ENCODE data around the gene CSF2RB. TPM values are rescaled to one million over a fixed set of nuclear protein-coding genes. Genes with fewer than 3 reads are reported as not detected.

CSF2RB gene
- total RNA-seq, 1 experiment from 2014 or later: not detected

DNA sequence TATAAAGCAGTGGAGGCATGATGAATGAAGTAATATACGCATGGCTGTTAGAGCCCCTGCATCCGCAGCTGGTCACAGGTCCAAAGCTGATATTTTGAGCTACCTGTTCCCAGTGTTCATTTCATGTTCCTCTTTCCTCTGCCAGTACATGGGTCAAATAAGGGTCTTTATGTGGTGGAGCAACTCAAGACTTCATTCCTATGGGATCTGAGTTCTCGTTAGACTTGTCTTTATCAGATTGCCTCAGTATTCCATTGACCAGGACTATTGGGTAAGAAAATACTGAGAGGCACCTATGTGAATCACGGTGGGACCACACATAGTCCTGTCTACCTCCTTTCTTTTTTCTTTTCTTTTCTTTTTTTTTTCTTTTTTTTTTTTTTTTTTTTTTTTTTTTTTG lies 27.4 kb upstream of the CSF2RB start:
- Histone ChIP-seq H3K27ac (ENCODE audit: insufficient read length, low read depth, low read length) (no peak overlapping the region), H3K9ac (ENCODE audit: extremely low read depth, insufficient read length, low read length) (no peak overlapping the region), H3K27me3 (ENCODE audit: insufficient read depth, low read length) (no peaks in the 10 kb centered on the region), H3K79me1 (ENCODE audit: insufficient read depth, low read depth, low read length, poor library complexity, severe bottlenecking) (no peaks in the 10 kb centered on the region), H3K23ac (ENCODE audit: insufficient read length, low read depth, low read length) (no peak overlapping the region), H2BK120ac (ENCODE audit: low read depth, low read length, poor library complexity, severe bottlenecking) (no peak overlapping the region), H2AK5ac (ENCODE audit: insufficient read length, low read length) (no peak overlapping the region), H4K8ac (replicated peaks; ENCODE audit: insufficient read length, low read depth, low read length) (no peak overlapping the region), H3K9me3 (ENCODE audit: control insufficient read depth, low read depth, low read length) (no peaks in the 10 kb centered on the region), H3K4me1 (ENCODE audit: insufficient read depth, low read length) (no peaks in the 10 kb centered on the region), H3K14ac (ENCODE audit: insufficient read depth, low read length) (no peak overlapping the region), H3K4me2 (ENCODE audit: insufficient read depth, insufficient read length, low read length) (no peak overlapping the region), H3T11ph (ENCODE audit: low read length) (no peak overlapping the region), H4K5ac (ENCODE audit: insufficient read length, low read depth, low read length) (no peak overlapping the region), H2BK15ac (ENCODE audit: low read depth, low read length) (no peak overlapping the region), H3K56ac (ENCODE audit: insufficient read length, low read depth, low read length) (no peak overlapping the region), H4K20me1 (ENCODE audit: control insufficient read depth, insufficient read depth, insufficient read length) (no peaks in the 10 kb centered on the region), H3K18ac (ENCODE audit: insufficient read length, low read depth, low read length) (no peak overlapping the region), H3K23me2 (ENCODE audit: insufficient read length, low read depth, low read length, poor library complexity, severe bottlenecking) (no peaks in the 10 kb centered on the region), H2AFZ (ENCODE audit: low read length) (no peak overlapping the region), H2BK5ac (ENCODE audit: insufficient read length, low read length) (no peak overlapping the region), H3K79me2 (ENCODE audit: insufficient read depth, low read length) (no peaks in the 10 kb centered on the region), H2BK12ac (ENCODE audit: insufficient read length, low read depth, low read length) (no peak overlapping the region), H2BK20ac (ENCODE audit: low read depth, low read length, poor library complexity, severe bottlenecking) (no peak overlapping the region), H4K91ac (ENCODE audit: insufficient read length, low read depth, low read length) (no peak overlapping the region), H3K4ac (ENCODE audit: low read depth, low read length) (no peak overlapping the region)
- Mint-ChIP-seq H3K27ac (no peak overlapping the region), H3K9me3 (peaks cover 11 to 15% of the 10 kb centered on the region in 2 experiments), H3K4me1 (peaks cover 0 to 8% of the 10 kb centered on the region in 2 experiments; a peak in 2 of 4 replicates), H3K36me3 (ENCODE audit: insufficient read depth in 1 of 3, low read depth in 3 of 3) (peaks cover 0 to 13% (median 2%) of the 10 kb centered on the region in 3 experiments; a peak in 4 of 7 replicates), H3K4me3 (no peak overlapping the region), H3K27me3 (ENCODE audit: low read depth) (peaks cover 18% of the 10 kb centered on the region)
- no peak for DNase-seq
- WGBS (ENCODE audit: extremely low coverage, insufficient read length, low lambda C conversion rate): no CpG with 5 or more reads among the region's 4 CpGs
- TF ChIP-seq, protein P1, sequence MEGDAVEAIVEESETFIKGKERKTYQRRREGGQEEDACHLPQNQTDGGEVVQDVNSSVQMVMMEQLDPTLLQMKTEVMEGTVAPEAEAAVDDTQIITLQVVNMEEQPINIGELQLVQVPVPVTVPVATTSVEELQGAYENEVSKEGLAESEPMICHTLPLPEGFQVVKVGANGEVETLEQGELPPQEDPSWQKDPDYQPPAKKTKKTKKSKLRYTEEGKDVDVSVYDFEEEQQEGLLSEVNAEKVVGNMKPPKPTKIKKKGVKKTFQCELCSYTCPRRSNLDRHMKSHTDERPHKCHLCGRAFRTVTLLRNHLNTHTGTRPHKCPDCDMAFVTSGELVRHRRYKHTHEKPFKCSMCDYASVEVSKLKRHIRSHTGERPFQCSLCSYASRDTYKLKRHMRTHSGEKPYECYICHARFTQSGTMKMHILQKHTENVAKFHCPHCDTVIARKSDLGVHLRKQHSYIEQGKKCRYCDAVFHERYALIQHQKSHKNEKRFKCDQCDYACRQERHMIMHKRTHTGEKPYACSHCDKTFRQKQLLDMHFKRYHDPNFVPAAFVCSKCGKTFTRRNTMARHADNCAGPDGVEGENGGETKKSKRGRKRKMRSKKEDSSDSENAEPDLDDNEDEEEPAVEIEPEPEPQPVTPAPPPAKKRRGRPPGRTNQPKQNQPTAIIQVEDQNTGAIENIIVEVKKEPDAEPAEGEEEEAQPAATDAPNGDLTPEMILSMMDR (conservative IDR thresholded peaks at IDR 0.05): no peak
